SK-N-MC (cell line): ENCODE results near the gene POLA1.

Source experiments
- EZH2 ChIP-seq: fragments of 200-600 bp; sonication (generic); IDR thresholded peaks from one replicate; pipeline ENCODE4 v1.6.1; 2017; ENCODE audit warnings: antibody characterized with exemption
- FOXP2 ChIP-seq: optimal IDR thresholded peaks from 2 replicates; pipeline ENCODE3; 2011; ENCODE audit warnings: mild to moderate bottlenecking, moderate library complexity; ENCODE audit not compliant: insufficient read depth; ENCODE audit errors: extremely low read length, control extremely low read depth
- POLR2AphosphoS5 ChIP-seq: IDR thresholded peaks from 2 replicates; pipeline ENCODE4 v1.6.1; 2012; ENCODE audit warnings: mild to moderate bottlenecking, low read depth, low read length, borderline replicate concordance

DNA sequence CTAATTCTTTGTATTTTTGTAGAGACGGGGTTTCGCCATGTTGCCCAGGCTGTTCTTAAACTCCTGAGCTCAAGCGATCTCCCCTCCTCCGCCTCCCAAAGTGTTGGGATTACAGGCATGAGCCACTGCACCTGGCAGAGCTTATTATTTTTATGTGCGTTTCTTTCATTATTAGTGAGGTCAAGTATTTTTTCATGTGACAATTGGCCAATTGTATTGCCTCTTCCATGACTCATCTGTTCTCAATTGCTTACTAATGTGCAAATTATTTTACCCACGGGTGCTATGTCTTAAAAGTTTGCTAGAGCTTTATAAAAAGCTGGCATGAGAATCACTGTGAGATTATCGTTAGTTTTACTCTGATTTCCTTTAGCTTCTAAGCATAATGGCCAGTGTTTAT lies 335.0 kb downstream of the POLA1 start:
- TF ChIP-seq EZH2 (no peak), POLR2AphosphoS5 (no peak), FOXP2 (no peak)
